Measurements from ENCODE around the gene CCDC92. TPM values are rescaled to one million over a fixed set of nuclear protein-coding genes. Genes with fewer than 3 reads are reported as not detected.

CCDC92 gene
- total RNA-seq, 2 experiments from 2014 or later, result 11.5 to 12.7 TPM

DNA sequence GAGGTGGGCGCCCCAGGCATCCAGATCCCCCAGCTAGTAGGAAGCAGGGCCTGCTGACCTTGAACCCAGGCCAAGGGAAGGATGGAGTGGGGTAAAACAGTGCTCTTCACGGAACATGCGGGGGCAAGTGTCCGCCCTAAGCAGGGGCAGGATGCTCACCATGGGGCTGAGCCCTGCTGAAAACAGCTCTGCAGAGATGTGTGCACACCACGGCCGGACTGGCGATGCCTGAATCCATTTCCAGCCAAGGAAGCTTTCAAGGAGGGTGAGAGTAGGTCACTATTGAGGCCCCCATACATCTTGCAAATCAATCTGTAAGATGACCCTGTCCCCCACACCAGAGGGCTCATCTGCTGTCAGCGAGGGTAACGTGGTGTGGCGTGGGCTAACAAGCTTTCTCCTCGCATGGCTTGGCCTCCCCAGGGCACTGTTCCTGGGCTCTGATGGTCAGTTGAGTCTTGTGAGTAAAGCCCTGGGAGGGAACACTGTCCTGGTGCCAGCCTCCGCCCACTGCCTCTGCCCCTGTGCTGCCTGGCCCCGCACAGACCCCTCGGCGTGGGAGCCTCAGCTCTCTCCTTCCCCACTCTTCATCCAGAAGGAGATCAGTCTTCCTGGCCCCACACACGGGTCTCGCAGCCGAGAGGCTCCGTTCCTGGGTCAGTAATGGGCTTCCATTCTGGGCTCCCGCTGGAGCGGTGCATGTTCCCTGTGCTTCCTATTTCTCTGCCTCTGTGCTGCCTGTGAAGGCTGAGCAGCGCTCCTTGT, 69.1 kb downstream of the CCDC92 start:
- intact Hi-C loops (cut with DNase I, micrococcal nuclease), result loop anchor here in 1 of 2 experiments (10.0 kb wide), 1 partner anchor 871 kb away; no protein-coding TSS in a partner anchor
- no peak overlapping the region for H3K4me3 Mint-ChIP-seq
- no peaks in the 10 kb centered on the region for H3K36me3 ChIP-seq (ENCODE audit: insufficient read depth, low read length)

DNA sequence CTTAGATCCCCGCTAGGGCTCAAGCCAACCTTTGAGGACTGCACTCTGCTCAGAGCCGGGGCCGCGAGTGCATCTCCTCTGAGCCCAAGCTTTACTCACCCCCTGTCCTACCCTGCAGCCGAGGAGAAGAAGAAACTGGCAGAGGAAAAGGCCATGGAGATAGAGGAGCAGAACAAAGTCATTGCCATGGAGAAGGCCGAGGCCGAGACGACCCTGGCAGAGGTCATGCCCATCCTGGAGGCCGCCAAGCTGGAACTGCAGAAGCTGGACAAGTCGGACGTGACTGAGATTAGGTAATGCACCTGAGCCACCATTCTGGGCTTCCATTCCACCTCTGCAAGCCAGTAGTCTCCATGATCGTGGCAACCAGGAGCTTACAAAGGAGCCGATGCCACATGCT, 69.8 kb downstream of the CCDC92 start:
- TF ChIP-seq, protein P1, sequence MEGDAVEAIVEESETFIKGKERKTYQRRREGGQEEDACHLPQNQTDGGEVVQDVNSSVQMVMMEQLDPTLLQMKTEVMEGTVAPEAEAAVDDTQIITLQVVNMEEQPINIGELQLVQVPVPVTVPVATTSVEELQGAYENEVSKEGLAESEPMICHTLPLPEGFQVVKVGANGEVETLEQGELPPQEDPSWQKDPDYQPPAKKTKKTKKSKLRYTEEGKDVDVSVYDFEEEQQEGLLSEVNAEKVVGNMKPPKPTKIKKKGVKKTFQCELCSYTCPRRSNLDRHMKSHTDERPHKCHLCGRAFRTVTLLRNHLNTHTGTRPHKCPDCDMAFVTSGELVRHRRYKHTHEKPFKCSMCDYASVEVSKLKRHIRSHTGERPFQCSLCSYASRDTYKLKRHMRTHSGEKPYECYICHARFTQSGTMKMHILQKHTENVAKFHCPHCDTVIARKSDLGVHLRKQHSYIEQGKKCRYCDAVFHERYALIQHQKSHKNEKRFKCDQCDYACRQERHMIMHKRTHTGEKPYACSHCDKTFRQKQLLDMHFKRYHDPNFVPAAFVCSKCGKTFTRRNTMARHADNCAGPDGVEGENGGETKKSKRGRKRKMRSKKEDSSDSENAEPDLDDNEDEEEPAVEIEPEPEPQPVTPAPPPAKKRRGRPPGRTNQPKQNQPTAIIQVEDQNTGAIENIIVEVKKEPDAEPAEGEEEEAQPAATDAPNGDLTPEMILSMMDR (IDR thresholded peaks at IDR 0.05), result no peak
- no peak overlapping the region for H3K4me3 ChIP-seq (ENCODE audit: low read length)
- DNase-seq (no peak), ATAC-seq (ENCODE audit: poor library complexity) (no peak)
- H3K4me1 ChIP-seq (ENCODE audit: insufficient read depth, low read length), result peaks cover 4% of the 10 kb centered on the region
- Mint-ChIP-seq H3K4me3 (no peak overlapping the region), H3K9me3 (no peaks in the 10 kb centered on the region), H3K27me3 (no peaks in the 10 kb centered on the region), H3K4me1 (ENCODE audit: low read depth) (peaks cover 10% of the 10 kb centered on the region), H3K36me3 (ENCODE audit: low read depth) (no peaks in the 10 kb centered on the region), H3K27ac (no peak overlapping the region)
- intact Hi-C loops (cut with DNase I, micrococcal nuclease), result loop anchor here in 1 of 2 experiments (10.0 kb wide), 1 partner anchor 872 kb away; no protein-coding TSS in a partner anchor
- ChIA-PET CTCF (interaction anchor here (1.3 kb wide), 1 partner anchor 81 kb away, joined by 3 read pairs; no protein-coding TSS in a partner anchor), POLR2A (no interaction called here)
- H3K9me3 ChIP-seq (ENCODE audit: control insufficient read depth in 1 of 2, insufficient read depth in 1 of 2, low read length in 2 of 2), result no peaks in the 10 kb centered on the region
- no peak overlapping the region for H3K27ac ChIP-seq (ENCODE audit: low read depth in 1 of 2, low read length in 2 of 2)
- no peaks in the 10 kb centered on the region for H3K36me3 ChIP-seq (ENCODE audit: insufficient read depth, low read length)
- H3K27me3 ChIP-seq (ENCODE audit: control insufficient read depth in 1 of 2, insufficient read depth in 2 of 2, low read length in 2 of 2), result no peaks in the 10 kb centered on the region

More for the DNA sequence above, 69.1 kb downstream of the CCDC92 start:
- H3K4me1 Mint-ChIP-seq (ENCODE audit: low read depth), result peaks cover 10% of the 10 kb centered on the region
- Histone ChIP-seq H3K9me3 (ENCODE audit: control insufficient read depth in 1 of 2, insufficient read depth in 1 of 2, low read length in 2 of 2) (no peaks in the 10 kb centered on the region), H3K27me3 (ENCODE audit: control insufficient read depth in 1 of 2, insufficient read depth in 2 of 2, low read length in 2 of 2) (no peaks in the 10 kb centered on the region), H3K4me1 (ENCODE audit: insufficient read depth, low read length) (peaks cover 4% of the 10 kb centered on the region), H3K27ac (ENCODE audit: low read depth in 1 of 2, low read length in 2 of 2) (no peak overlapping the region), H3K4me3 (ENCODE audit: low read length) (no peak overlapping the region)
- no peaks in the 10 kb centered on the region for H3K9me3 Mint-ChIP-seq
- CTCF ChIA-PET, result interaction anchor here (1.3 to 2.4 kb wide), 2 partner anchors 80 to 81 kb away, joined by 3 to 34 read pairs; no protein-coding TSS in a partner anchor
- H3K27ac Mint-ChIP-seq, result no peak overlapping the region
- no peak for ATAC-seq (ENCODE audit: poor library complexity)
- no peaks in the 10 kb centered on the region for H3K27me3 Mint-ChIP-seq
- TF ChIP-seq, protein P1 (IDR thresholded peaks at IDR 0.05), result no peak
- no peak for DNase-seq
- no peaks in the 10 kb centered on the region for H3K36me3 Mint-ChIP-seq (ENCODE audit: low read depth)
- POLR2A ChIA-PET, result no interaction called here

DNA sequence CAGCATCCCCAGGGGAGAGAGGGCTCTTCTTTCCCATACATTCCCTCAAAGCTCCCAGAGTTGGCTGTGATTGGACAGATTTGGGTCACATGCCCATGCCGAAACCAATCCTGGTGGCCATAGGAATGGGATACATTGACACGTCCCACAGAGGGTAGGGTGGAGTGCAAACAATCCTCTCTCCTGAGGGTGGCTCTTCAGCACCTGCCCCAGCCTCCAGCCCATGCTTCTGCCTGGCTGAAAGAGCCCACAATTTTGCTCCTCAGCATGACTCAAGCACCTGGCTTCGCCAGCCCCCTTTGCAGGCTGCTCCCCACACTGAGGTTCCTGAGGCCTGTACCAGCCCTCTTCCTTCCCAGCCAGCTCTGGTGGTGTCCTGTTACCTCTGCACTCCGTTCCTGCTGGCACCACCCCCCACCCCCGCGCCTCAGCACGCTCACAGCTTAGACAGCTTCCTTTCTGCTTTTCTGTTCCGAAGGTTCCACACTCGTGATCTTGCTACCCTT, 71.7 kb downstream of the CCDC92 start:
- no peak overlapping the region for H3K27ac Mint-ChIP-seq

More for the DNA sequence above, 71.7 kb downstream of the CCDC92 start:
- peak; percentile 32 for ATAC-seq (ENCODE audit: poor library complexity)
- intact Hi-C loops (cut with DNase I, micrococcal nuclease), result loop anchor here in 1 of 2 experiments (10.0 kb wide), 1 partner anchor 874 kb away; no protein-coding TSS in a partner anchor
- H3K27ac ChIP-seq (ENCODE audit: low read depth in 1 of 2, low read length in 2 of 2), result no peak overlapping the region
- no peaks in the 10 kb centered on the region for H3K9me3 ChIP-seq (ENCODE audit: control insufficient read depth in 1 of 2, insufficient read depth in 1 of 2, low read length in 2 of 2)
- DNase-seq, result no peak
- Mint-ChIP-seq H3K4me1 (ENCODE audit: low read depth) (peaks cover 10% of the 10 kb centered on the region), H3K9me3 (no peaks in the 10 kb centered on the region), H3K36me3 (ENCODE audit: low read depth) (no peaks in the 10 kb centered on the region), H3K27me3 (no peaks in the 10 kb centered on the region), H3K4me3 (no peak overlapping the region)
- peaks cover 4% of the 10 kb centered on the region for H3K4me1 ChIP-seq (ENCODE audit: insufficient read depth, low read length)
- H3K4me3 ChIP-seq (ENCODE audit: low read length), result no peak overlapping the region
- ChIA-PET POLR2A (no interaction called here), CTCF (no interaction called here)
- H3K27me3 ChIP-seq (ENCODE audit: control insufficient read depth in 1 of 2, insufficient read depth in 2 of 2, low read length in 2 of 2), result no peaks in the 10 kb centered on the region
- H3K36me3 ChIP-seq (ENCODE audit: insufficient read depth, low read length), result no peaks in the 10 kb centered on the region
- TF ChIP-seq, protein P1 (IDR thresholded peaks at IDR 0.05), result no peak
